HTERT RPE-1 (cell line): ENCODE results near the gene DYNLRB1.
"Not testable (repeated sequence)": the region's sequence is repeated elsewhere in the genome, so short reads cannot be mapped to it uniquely, and the experiment has no call there.

ENCODE experiments used
- in situ Hi-C: fragments of 300-500 bp; cut with MboI; formaldehyde crosslinking; loops from 4 replicates; pipeline ENCODE4 v1.14.3; 2020; ENCODE audit warnings: low sequenced_read_pairs

The DYNLRB1 gene

DNA sequence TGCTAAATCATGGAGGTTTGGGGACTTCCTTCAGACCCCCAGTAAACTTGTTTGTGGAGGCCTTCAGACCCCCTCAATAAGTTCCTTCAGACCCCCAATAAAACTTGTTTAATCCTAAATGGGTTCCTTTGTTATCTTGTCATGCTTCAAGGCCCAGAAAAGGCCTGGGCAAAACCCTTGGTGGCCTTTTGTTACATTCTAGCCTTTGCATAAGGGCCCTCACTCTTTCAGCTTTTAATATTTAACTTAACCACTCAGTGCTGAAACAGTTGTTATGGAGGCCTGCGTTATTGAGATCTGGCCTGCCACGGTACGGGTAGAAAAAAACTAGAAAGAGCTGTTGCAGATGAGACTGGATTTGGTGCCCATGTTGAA, 4.3 kb upstream of the DYNLRB1 start:
- in situ Hi-C loops = no loop called here

DNA sequence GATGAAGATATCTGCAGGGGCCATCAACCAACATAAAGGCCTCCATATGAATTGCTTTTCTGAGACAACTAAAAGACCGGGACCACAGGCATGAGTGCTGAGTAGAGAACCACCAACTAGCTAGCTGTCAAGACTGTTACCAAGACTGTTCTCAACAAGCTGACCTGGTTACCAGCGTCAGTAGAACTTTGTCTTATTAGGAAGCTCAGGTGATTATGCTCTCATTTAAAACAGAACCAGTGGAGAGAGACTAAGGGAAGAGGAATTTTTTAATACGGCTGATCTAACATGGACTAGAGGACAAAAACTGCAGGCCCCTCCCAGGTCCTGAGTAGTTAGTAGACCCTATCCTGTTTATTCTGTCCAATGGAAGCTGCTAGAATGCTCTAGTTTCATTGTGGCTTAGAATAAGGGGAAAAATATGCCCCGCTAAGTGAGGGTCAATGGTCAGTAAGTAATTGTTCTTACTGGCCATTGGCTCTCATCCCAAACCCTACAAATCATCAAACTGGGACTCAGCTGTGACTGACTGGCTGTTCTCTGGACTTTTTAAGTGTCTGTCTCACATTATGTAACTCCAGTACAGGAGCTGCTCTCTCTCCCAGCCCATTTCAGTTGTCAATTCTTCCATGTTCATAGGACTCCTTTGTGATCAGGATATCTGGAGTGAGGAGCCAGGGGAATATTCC, 3.8 kb upstream of the DYNLRB1 start:
- in situ Hi-C loops = no loop called here

DNA sequence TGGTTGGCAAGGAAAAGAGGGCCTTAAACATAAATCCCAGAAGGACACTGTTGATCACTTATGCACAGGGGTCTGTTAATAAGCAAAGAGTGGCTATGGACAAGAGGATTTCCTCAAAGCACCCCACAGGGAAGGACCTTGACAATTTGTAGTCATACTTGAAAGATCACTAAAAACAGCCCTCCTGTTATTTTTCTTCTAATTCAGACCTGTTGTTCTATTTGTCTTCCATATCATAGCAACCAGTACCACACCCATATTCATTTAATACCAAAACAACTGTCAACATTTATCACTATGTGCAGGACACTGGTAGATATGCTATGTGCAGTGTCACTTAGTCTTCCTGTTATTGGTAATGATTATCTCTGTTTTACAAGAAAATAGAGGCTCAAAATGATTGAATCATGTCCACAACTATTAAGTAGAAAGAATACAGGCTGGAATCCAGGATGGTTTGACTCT, 3.2 kb upstream of the DYNLRB1 start:
- in situ Hi-C loops = no loop called here

DNA sequence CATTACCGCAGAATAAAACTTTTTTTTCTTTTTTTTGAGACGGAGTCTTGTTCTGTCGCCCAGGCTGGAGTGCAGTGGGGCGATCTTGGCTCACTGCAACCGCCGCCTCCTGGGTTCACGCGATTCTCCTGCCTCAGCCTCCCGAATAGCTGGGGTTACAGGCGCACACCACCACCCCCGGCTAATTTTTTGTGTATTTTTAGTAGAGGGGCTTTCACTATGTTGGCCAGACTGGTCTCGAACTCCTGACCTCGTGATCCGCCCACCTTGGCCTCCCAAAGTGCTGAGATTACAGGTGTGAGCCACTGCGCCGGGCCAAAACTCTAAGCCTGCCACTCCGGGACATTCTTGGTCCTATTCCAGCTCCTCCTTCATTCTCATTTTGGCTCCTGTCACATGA, 2.2 kb upstream of the DYNLRB1 start:
- in situ Hi-C loops = not testable (repeated sequence)

DNA sequence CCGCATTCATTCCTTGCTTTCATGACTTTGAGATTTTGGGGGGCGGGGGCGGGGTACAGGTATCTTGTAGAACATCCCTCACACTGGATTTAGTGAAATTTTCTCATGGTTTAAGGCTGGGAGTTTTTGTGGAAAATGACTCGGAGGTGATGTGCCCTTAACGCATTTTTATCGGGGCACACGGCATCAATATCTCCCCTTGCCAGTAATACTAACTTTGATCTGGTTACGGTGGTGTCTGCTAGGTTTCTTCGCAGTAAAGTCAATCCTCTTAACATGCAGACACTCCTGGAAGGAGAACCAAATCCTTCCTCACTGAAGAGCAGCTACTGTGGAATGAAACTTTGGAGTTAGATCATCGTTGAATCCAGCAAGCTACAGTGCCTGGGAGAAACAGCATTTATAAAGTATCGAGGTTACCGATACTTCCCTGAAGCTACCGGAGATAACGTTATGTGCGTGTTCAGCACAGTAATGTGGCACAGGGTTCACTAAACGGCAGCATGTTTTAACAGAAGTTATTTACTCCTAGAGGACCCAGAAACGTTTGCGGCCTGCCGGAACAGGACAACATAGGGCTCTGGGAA, 1.2 kb upstream of the DYNLRB1 start:
- in situ Hi-C loops = no loop called here

DNA sequence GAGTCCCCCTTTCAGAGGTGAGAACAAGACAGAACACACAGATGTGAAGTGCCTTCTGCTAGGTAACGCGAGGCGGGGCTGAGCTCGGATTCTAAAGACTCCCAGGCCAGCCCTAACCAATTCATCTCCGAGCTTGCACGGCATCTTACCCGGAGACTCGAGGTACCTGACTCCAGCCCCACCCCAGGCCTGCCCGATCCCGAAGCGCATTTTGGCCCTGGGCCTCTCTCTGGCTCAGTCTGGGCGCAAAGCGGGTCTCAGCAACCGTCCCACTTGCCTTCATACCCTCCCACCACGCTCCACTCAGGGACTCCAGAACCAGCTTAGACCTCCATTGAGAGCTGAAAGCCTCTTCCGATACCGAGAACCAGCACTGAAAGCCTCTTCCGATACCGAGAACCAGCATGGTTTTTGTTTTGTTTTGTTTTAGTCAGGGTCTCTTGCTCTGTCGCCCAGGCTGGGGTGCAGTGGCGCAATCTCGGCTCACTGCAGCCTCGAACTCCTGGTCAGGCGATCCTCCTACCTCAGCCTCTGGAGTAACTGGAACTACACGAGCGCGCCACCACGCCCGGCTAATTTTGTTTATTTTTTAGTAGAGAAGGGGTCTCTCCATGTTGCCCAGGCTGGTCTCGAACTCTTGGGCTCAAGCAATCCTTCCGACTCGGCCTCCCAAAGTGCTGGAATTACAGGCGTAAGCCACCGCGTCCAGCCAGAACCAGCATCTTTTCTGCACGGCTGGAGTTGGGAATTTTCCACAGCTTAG, 557 bp upstream of the DYNLRB1 start:
- in situ Hi-C loops = no loop called here

DNA sequence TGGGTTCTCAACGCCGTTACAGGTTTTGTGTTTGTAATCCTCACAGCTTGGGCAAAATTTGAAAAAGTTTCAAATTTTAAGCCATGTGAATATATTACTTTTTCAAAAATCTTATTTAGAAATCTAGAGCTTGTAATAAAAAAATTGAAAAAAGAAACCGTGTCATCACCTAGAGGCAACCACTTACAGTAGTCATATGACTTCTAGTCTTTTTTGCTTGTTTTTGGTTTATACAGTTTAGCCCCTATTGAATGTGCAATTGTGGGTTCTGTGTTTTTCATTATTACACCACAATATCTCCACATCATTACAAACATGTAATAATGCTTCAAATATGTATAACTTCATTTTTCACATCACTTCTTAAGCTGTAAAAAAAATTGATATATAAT, 888 bp downstream of the DYNLRB1 start:
- in situ Hi-C loops = no loop called here

DNA sequence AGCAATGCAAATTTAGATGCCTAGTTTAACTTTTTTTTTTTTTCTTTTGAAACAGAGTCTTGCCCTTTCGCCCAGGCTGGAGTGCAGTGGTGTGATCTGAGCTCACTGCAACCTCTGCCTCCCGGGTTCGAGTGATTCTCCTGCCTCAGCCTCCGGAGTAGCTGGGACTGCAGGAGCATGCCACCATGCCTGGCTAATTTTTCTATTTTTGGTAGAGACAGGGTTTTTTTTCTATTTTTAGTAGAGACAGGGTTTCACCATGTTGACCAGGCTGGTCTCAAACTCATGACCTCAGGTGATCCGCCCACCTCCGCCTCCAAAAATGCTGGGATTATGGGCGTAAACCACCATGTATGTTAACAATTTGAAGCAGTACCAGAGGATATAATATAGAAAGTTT, 2.6 kb downstream of the DYNLRB1 start:
- in situ Hi-C loops = not testable (repeated sequence)

DNA sequence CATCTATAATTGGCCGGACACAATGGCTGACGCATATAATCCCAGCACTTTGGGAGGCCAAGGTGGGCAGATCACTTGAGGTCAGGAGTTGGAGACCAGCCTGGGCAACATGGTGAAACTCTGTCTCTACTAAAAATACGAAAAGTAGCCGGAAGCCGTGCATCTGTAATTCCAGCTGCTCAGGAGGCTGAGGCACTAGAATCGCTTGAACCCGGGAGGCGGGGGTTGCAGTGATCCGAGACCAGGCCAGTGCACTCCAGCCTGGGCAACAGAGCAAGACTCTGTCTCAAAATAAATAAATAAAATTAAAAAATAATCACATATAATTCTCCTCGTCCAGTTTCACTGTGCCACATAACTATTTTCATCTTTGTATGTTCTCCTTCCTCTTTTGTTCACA, 3.6 kb downstream of the DYNLRB1 start:
- in situ Hi-C loops = not testable (repeated sequence)

DNA sequence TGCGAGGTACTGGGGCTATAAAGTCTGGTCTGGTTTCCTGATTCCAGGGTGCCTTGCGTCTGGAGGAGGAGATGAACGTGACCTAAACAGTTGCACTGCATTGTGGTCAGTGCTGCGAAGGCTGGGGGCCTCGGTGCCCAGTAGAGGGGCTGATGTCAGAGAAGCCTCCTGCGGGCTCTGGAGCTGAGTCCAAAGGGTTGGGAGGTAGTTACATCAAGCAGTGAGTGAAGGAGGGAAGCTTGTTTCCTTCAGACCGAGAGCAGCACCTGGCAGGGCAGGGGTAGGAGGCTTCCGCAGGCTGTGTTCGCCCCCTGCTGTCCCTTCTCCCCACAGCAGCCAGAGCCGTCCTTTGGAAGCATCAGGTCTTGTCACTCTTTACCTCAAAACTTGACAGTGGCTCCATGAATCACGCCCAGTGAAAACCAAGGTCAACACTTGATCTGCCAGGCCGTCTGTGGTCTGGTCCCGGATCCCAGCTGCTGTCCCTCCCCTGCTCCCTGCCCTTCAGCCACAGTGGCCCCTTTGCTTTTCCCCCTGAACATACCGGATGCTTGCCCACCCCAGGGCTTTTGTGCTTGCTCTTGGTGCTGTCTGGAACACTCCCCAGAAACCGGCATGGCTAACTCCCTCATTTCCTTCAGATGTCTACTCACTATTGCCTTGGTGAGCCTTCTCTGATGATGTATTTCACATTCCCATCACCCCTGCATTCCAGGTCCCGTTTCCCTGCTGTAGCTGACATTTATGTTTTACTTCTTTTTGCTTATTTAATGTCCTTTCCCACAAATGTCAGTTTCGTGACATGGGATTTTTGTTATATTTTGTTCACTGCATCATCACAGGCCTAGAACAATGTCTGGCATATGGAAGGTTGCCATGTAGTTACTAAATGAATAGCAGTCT, 7.0 kb downstream of the DYNLRB1 start:
- in situ Hi-C loops = no loop called here

DNA sequence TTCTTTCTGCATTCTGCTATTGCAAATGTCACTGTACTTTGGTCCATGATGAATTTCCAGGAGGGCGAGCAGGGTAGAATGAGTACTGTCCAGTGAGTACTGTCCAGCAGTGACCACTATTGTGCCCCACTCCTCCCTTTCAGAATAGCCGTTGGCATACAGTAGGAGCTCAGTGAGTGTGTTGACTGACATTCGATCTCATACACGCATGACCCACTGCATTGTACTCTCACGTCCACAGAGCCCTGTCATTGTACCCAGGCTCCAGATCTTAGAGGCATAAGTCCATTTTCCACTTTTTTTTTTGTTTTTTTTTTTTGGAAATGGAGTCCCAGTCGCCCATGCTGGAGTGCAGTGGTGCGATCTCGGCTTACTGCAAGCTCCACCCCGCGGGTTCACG, 8.2 kb downstream of the DYNLRB1 start:
- in situ Hi-C loops = no loop called here

DNA sequence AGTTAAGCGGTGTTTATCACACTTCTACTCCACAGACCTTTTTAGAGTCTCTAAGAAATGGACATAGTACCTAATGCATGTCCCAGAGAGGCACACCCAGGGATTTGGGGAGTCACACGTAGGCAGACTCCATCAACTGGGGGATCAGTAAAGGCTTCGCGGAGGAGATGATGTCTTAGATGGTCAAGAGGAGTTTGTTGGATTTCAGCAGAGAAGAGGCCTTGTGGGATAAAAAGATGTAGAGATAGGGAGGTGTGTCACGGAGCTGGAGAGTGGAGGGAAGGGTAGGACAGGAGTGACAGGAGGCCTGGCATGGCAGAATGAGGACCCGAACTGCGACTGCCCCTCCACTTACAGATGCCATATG, 9.1 kb downstream of the DYNLRB1 start:
- in situ Hi-C loops = no loop called here

DNA sequence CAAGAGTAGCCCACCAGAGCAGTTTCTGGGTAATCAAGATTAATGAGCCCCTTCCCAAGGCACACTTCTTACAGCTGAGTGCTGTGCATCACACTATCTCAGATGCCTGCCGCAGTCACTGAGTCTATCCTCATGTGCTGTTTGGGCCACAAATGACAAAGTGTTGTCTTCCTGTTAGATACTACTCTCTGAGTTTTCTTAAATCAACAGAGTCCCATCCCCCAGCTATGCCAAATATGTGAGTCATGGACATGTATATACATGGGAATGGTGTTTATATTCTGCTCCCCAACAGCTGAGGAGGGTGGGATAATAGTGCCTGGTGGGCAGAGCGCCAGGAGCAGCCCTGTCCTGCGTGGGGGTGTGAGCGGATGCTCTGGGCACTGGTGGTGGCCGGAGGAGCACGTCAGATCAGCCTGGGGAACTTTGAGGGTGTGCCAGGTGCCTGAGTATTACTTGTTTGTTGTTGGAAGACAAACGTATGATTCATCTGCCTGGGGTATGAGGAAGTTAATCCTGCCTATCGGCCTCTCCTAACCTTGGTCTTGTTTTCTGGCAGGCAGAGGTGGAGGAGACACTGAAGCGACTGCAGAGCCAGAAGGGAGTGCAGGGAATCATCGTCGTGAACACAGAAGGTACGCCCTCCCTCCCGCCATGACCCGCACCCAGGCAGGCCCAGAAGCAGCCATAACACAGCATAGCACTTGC, 9.6 kb downstream of the DYNLRB1 start:
- in situ Hi-C loops = no loop called here

DNA sequence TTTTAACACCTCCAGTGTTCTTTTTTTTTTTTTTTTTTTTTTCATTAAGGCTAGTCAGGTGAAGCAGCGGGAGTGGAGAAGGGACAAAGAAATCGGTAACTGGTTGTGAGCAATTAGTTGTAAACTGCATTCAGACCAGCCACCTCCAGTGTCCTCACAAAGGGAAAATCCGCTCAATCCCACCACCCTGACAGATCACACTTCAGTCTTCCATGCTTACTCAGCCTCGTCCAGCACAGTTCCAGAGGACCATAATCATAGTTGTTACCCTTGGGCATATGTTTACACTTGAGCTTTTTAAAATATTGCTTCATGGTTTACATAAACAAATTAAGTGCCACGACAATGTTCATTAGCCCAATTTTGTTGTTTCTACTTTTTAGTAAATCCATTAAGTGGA, 10.2 kb downstream of the DYNLRB1 start:
- in situ Hi-C loops = no loop called here

DNA sequence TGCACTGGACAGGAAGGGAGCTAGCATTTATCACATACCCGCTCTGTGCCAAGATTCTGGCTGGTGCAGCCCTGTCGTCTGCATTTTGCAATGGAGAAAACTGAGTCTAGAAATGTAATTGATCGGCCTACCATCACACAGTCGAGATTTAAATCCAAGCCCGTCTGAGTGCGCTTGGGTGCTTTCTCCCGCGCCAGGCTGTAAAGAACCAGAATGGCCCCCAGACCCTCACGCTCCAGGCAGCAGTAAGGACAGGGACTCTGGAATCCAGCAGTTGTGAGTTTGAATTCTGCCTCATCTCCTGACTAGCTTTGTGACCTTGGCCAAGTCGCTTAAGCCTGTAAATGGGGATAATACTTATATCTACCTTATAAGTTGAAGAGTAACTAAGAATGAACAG, 10.8 kb downstream of the DYNLRB1 start:
- in situ Hi-C loops = no loop called here

DNA sequence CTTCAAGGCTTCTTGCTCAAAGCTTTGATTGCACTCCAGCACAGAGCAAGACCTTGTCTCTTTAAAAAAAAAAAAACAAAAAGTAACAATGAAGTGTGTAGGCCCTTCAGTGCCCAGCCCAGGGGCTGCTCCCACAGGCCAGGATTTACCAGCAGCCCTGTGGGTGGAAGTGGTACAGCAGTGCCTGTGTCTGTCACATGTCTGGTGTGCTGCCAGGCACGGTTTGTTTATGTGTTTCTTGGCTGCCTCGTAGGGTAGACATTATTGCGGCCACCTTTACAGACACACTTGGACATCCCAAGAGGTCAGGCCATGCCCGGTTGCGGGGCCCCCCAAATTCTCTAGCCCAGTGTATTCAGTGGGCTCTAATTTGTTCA, 12.7 kb downstream of the DYNLRB1 start:
- in situ Hi-C loops = no loop called here

DNA sequence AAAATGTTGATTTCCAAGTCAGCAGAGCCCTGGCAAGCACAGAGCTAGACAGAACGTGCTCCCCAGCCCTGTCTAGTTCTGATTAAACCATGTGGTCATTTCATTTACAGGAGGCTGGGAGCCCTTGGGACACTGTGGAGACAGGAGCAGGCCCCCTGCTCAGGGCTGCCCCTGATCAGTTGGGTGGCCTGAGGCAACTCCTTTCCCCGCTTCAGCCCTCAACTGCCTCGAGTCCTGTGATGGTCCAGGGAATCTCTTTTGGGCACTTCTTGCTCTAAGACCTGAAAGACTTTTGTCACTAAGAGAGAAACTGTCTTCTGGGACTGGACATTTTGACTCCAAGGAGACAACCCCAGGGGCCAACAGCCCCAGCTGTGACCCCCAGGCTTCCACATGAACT, 13.5 kb downstream of the DYNLRB1 start:
- in situ Hi-C loops = no loop called here

DNA sequence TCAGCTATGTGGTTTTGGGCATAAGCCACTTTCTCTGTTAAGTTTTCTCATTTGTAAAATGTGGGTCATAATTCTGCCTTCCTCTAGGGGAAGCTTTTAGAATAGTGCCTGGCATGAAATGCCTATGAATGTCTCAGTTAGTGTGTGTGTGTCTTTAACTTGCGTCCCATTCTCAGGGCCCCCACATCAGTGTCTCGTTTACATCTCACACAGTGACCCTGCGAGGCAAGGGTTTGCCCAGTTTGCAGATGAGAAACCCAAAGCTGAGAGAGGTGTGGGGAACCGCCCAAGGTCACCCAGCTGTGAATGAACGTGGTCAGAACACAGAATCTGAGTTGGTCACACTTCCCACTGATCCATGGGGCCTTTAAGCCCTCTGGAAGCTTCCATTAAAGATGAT, 14.1 kb downstream of the DYNLRB1 start:
- in situ Hi-C loops = no loop called here

DNA sequence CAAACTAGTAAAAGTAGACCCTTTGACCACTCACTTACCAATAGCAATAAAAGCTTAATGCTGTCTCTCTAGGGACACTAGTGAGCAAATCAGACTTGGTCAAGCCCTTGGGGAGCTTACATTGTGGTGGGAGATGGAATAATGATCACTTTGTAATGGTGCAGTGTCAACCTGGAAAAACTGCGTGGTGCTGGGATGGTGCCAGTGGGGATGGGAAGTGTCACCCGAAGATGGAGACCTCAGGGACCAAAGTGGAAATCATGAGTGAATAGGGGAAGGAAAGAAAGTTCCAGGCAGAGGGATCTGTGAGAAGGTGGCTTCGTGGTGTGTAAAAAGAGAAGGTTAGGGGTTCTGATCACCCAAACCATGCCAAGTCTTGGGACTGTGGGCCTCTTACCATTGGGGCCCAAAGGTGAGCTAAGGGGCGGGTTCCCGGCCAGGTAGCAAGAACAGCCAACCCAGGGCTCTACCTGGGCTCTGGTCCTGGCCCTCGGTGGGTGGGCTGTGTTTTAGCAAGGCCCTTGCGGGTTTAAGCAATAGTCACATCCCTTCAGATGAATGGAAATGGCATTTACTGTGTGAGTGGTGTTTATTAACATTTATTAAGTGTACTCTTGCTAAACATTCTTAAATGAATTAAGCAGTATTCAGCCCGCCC, 15.5 kb downstream of the DYNLRB1 start:
- in situ Hi-C loops = no loop called here

DNA sequence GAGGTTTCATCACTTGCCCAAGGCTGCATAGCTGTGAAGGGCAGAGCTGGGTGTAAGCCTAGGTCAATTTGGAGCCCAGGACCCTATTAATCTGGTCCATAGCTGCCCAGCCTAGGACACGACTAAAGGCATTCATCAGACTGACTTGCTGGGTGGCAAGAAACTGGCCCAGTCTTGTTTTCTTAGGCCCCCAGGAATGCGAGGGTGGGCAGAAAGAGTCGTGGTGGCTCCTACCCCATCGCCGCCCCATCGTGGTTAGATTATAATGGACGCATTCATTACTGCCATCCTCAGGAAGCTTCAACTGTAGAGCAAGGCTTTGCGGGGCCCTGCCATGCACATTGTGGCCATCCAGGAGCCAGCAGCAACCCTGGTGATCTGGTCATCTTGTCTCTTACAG, 16.1 kb downstream of the DYNLRB1 start:
- in situ Hi-C loops = no loop called here
